ENCODE results near the gene FOXP2. TPM values are rescaled to one million over a fixed set of nuclear protein-coding genes. Genes with fewer than 3 reads are reported as not detected.

The FOXP2 gene
- total and polyA plus RNA-seq, 2 of the 13 experiments (the other 11 are each of a cell fraction or from before 2014, with no cell fraction given): 0.90 TPM; not detected in 1

GRCh38 chr7:114405427-114405826, 9.2 kb upstream of the FOXP2 start (continued):
- no peak for TF ChIP-seq ZNF652 (CRISPR knock-in tag; IDR thresholded peaks at IDR 0.05; ENCODE audit: borderline replicate concordance, low read depth)
- no peak for TF ChIP-seq NCOA5 (CRISPR knock-in tag; IDR thresholded peaks at IDR 0.05)

GRCh38 chr7:114409750-114410149, 4.9 kb upstream of the FOXP2 start:
- Histone ChIP-seq H3K9me3 (ENCODE audit: low read length) (no peaks in the 10 kb centered on the region), H3K27me3 (ENCODE audit: control insufficient read depth in 1 of 2, insufficient read depth in 2 of 2, low read length in 2 of 2) (no peaks in the 10 kb centered on the region), H3K9ac (ENCODE audit: insufficient read depth, low read depth, low read length) (no peak overlapping the region), H3K36me3 (replicated peaks in 1 of 2; ENCODE audit: control insufficient read depth in 1 of 2, insufficient read depth in 2 of 2, low read length in 2 of 2) (no peaks in the 10 kb centered on the region), H3K4me1 (ENCODE audit: insufficient read depth, low read length) (peaks cover 13% of the 10 kb centered on the region), H4K20me1 (ENCODE audit: insufficient read depth, low read length) (no peaks in the 10 kb centered on the region), H3K27ac (ENCODE audit: extremely low read length, insufficient read depth, low read length) (no peak overlapping the region), H3K79me2 (ENCODE audit: insufficient read depth, low read length) (no peaks in the 10 kb centered on the region), H3K4me3 (replicated peaks in 1 of 3; ENCODE audit: insufficient read depth in 1 of 3, low read depth in 2 of 3, low read length in 3 of 3) (no peak overlapping the region), H3K4me2 (ENCODE audit: low read depth, low read length) (no peak overlapping the region), H2AFZ (ENCODE audit: low read length) (no peak overlapping the region)
- DNase-seq (ENCODE audit: low spot score) (no peak), FAIRE-seq (no peak), ATAC-seq (no peak)
- intact Hi-C loops (cut with micrococcal nuclease; ENCODE audit: unreplicated experiment) (no loop called here), in situ Hi-C loops (cut with HindIII; ENCODE audit: extremely low pct_ligation_motif_present, low pct_unique_long_range_greater_than_20kb) (loop anchor here (25.0 kb wide), 1 partner anchor 322 kb away; no protein-coding TSS in a partner anchor)
- TF ChIP-seq ZNF558 (CRISPR knock-in tag; IDR thresholded peaks at IDR 0.05; ENCODE audit: borderline replicate concordance) (no peak), NR2F2 (IDR thresholded peaks at IDR 0.05; ENCODE audit: borderline replicate concordance, low read depth) (no peak), FOXA3 (CRISPR knock-in tag; IDR thresholded peaks at IDR 0.05) (no peak), ZNF235 (CRISPR knock-in tag; IDR thresholded peaks at IDR 0.05; ENCODE audit: borderline replicate concordance) (no peak), REL (CRISPR knock-in tag; conservative IDR thresholded peaks at IDR 0.05) (no peak), KAT2B (IDR thresholded peaks at IDR 0.05; ENCODE audit: borderline replicate concordance, low read depth, low read length) (no peak), SMARCE1 (IDR thresholded peaks at IDR 0.05; ENCODE audit: borderline replicate concordance) (no peak), ZNF816 (CRISPR knock-in tag; IDR thresholded peaks at IDR 0.05; ENCODE audit: borderline replicate concordance) (no peak), ZFX (CRISPR knock-in tag; IDR thresholded peaks at IDR 0.05; ENCODE audit: low read depth) (no peak), ZBTB26 (CRISPR knock-in tag; IDR thresholded peaks at IDR 0.05; ENCODE audit: borderline replicate concordance) (no peak), IRF2 (CRISPR knock-in tag; IDR thresholded peaks at IDR 0.05) (no peak), ZUFSP (CRISPR knock-in tag; IDR thresholded peaks at IDR 0.05; ENCODE audit: borderline replicate concordance) (no peak), SUZ12 (IDR thresholded peaks at IDR 0.05; ENCODE audit: low read depth, low read length) (no peak), ZNF784 (CRISPR knock-in tag; IDR thresholded peaks at IDR 0.05; ENCODE audit: borderline replicate concordance) (no peak)
- BruUV-seq (replicated peaks): no TSS peak
- 0% methylated on average over 1 of the region's 1 CpG for WGBS (ENCODE audit: low lambda C conversion rate)
- ChIA-PET CTCF (ENCODE audit: low intra/inter-chr PET ratio, low total read pairs) (no interaction called here), POLR2A (no interaction called here)
